ENCODE results near the gene DGKI. TPM values are rescaled to one million over a fixed set of nuclear protein-coding genes. Genes with fewer than 3 reads are reported as not detected.

DGKI gene
- total and polyA plus RNA-seq, 12 donors = 0.12 to 4.6 (median 1.1) TPM

DNA sequence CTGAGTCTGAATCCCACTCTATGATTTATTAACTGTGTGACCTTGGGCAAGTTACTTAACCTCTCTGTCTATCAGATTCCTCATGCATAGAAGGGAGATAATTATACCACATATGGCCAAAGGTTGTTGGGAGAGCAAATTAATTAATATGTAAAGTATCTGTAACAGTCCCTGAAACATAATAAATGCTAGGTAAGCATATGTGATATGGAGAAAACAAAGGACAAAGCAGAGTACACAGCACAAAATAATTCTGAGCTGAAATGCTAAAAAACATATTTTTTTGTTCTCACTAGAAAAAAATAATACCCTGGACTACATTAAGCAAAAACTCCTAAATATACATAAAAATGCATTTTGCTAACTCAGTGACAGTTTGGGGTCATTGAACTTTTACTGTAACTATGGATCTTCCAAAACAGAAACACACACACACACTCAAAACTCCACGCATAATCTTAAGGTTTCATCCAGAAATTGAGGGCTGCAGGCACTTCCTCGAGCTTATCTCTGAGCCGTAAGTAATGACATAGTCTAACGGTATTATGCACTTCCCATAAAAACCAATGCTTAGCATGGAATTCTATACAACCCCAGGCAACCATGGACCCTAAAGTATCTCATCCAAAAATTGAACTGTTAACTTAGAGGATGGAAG lies 301.6 kb downstream of the DGKI start:
- no peak for TF ChIP-seq CTCF (IDR thresholded peaks at IDR 0.05)
- no peak for TF ChIP-seq POLR2A (IDR thresholded peaks at IDR 0.05)
- Histone ChIP-seq H3K4me1 (replicated peaks in 1 of 2) (no peaks in the 10 kb centered on the region), H3K27ac (no peak overlapping the region), H3K36me3 (replicated peaks in 1 of 2) (no peaks in the 10 kb centered on the region), H3K27me3 (no peaks in the 10 kb centered on the region), H3K4me3 (no peak overlapping the region), H3K9me3 (replicated peaks in 1 of 3) (no peaks in the 10 kb centered on the region)
- DNase-seq = no peak
- intact Hi-C loops (cut with DNase I) = no loop called here
- 36 to 57% (median 56%) methylated on average over 4 of the region's 4 CpGs for WGBS, 4 donors

GRCh38 chr7:137544453-137545058 lies 302.2 kb downstream of the DGKI start:
- intact Hi-C loops (cut with DNase I) = no loop called here
- H3K4me3 ChIP-seq = no peak overlapping the region
- no peaks in the 10 kb centered on the region for H3K36me3 ChIP-seq (replicated peaks in 1 of 2)
- H3K4me1 ChIP-seq (replicated peaks in 1 of 2) = no peaks in the 10 kb centered on the region
- H3K27me3 ChIP-seq = no peaks in the 10 kb centered on the region
- TF ChIP-seq CTCF (IDR thresholded peaks at IDR 0.05) = no peak
- no peak overlapping the region for H3K27ac ChIP-seq
- 40 to 47% (median 41%) methylated on average over 1 of the region's 1 CpG for WGBS, 4 donors
- no peak for DNase-seq
- H3K9me3 ChIP-seq (replicated peaks in 1 of 3) = no peaks in the 10 kb centered on the region

DNA sequence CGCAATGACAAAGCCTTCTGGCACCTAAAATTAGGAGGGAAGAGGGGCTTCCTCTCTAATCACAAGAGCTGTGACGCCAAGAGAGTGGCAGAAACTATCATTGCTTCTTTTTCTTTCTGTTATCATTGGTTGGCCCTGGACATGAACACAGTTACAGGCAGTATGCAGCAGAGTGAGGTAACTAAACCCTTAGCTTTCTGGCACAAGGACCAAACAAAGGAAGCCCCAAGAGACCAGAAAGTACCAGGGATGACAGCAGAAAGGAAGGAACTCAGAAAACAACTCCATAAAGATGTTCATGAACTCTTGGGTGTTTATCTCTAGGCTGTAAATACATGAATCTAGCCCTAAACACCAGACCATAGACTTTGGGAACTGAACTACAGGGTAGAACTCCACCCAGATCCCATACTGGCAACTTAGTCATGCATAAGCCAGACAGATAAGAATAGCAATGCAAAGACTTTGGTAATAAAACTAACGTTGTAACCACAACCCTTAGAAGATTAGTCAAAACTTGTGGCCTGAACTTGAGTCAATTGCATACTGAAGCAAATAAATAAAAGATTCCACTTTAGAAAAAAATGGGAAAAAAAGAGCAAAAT lies 307.6 kb downstream of the DGKI start:
- Histone ChIP-seq H3K9me3 (replicated peaks in 1 of 3) (no peaks in the 10 kb centered on the region), H3K27me3 (no peaks in the 10 kb centered on the region), H3K4me1 (replicated peaks in 1 of 2) (no peaks in the 10 kb centered on the region), H3K36me3 (replicated peaks in 1 of 2) (no peaks in the 10 kb centered on the region), H3K27ac (no peak overlapping the region), H3K4me3 (no peak overlapping the region)
- intact Hi-C loops (cut with DNase I) = no loop called here
- TF ChIP-seq CTCF (IDR thresholded peaks at IDR 0.05) (no peak), POLR2A (IDR thresholded peaks at IDR 0.05) (no peak)
- DNase-seq = no peak
- whole genome bisulfite sequencing, 4 donors = 69 to 87% (median 77%) methylated on average over 3 of the region's 3 CpGs

GRCh38 chr7:137538361-137538762 lies 308.4 kb downstream of the DGKI start:
- no peak overlapping the region for H3K27ac ChIP-seq
- no peak overlapping the region for H3K4me3 ChIP-seq
- no peak for DNase-seq
- H3K36me3 ChIP-seq (replicated peaks in 1 of 2) = no peaks in the 10 kb centered on the region
- H3K4me1 ChIP-seq (replicated peaks in 1 of 2) = no peaks in the 10 kb centered on the region
- 79 to 83% (median 81%) methylated on average over 4 of the region's 4 CpGs for WGBS, 4 donors
- no peaks in the 10 kb centered on the region for H3K27me3 ChIP-seq
- H3K9me3 ChIP-seq (replicated peaks in 1 of 3) = no peaks in the 10 kb centered on the region
- no peak for TF ChIP-seq POLR2A (IDR thresholded peaks at IDR 0.05)
- TF ChIP-seq CTCF (IDR thresholded peaks at IDR 0.05) = no peak
- intact Hi-C loops (cut with DNase I) = no loop called here
